Ectodermal cell (in vitro differentiated cells): ENCODE data around the gene ADGRG1.

Experiments
- H3K27ac ChIP-seq: 2 replicates; pipeline ENCODE4 v1.7.0; 2013; ENCODE audit warnings: mild to moderate bottlenecking, low read depth, low read length; ENCODE audit not compliant: insufficient read depth, poor library complexity, severe bottlenecking
- H3K27me3 ChIP-seq: 2 replicates; pipeline ENCODE4 v1.7.0; 2013; ENCODE audit warnings: mild to moderate bottlenecking, low read length; ENCODE audit not compliant: insufficient read depth, control insufficient read depth, poor library complexity, severe bottlenecking
- H3K36me3 ChIP-seq: one replicate; pipeline ENCODE4 v1.7.0; 2013; ENCODE audit warnings: low read length; ENCODE audit not compliant: control insufficient read depth, insufficient read depth
- H3K4me1 ChIP-seq: one replicate; pipeline ENCODE4 v1.7.0; 2013; ENCODE audit warnings: low read length; ENCODE audit not compliant: control insufficient read depth, insufficient read depth
- H3K4me3 ChIP-seq: 2 replicates; pipeline ENCODE4 v1.7.0; 2013; ENCODE audit warnings: low read depth, low read length, control low read depth; ENCODE audit not compliant: insufficient read depth
- H3K9me3 ChIP-seq: 2 replicates; pipeline ENCODE4 v1.7.0; 2013; ENCODE audit warnings: mild to moderate bottlenecking, low read length, moderate library complexity; ENCODE audit not compliant: control insufficient read depth
- whole genome bisulfite sequencing, 2 experiments: methylation state at CpG; one replicate each; pipeline ENCODE4 v1.1.7; 2013; ENCODE audit warnings: missing lambda C conversion rate in 2 of 2; 5-methylcytosine and 5-hydroxymethylcytosine counted together

The ADGRG1 gene

GRCh38 chr16:57636184-57636583, 7.8 kb downstream of the ADGRG1 start:
- Histone ChIP-seq H3K4me3 (no peak overlapping the region), H3K9me3 (no peaks in the 10 kb centered on the region), H3K27ac (no peak overlapping the region), H3K36me3 (no peaks in the 10 kb centered on the region), H3K27me3 (no peaks in the 10 kb centered on the region), H3K4me1 (peaks cover 42% of the 10 kb centered on the region)
- WGBS, 2 experiments = 82 to 85% methylated on average over 5 of the region's 5 CpGs

GRCh38 chr16:57637020-57637419, 8.6 kb downstream of the ADGRG1 start:
- Histone ChIP-seq H3K4me3 (no peak overlapping the region), H3K9me3 (no peaks in the 10 kb centered on the region), H3K4me1 (peaks cover 42% of the 10 kb centered on the region), H3K27me3 (no peaks in the 10 kb centered on the region), H3K27ac (peak overlapping the region; percentile 20), H3K36me3 (no peaks in the 10 kb centered on the region)
- 79 to 80% methylated on average over 8 of the region's 8 CpGs for WGBS, 2 experiments

- H3K9me3 ChIP-seq = no peaks in the 10 kb centered on the region
- WGBS, 2 experiments = 22 to 25% methylated on average over 8 of the region's 8 CpGs
- H3K27ac ChIP-seq = peak overlapping the region; percentile 20
- no peaks in the 10 kb centered on the region for H3K36me3 ChIP-seq
- no peaks in the 10 kb centered on the region for H3K27me3 ChIP-seq
- H3K4me1 ChIP-seq = peaks cover 42% of the 10 kb centered on the region
- no peak overlapping the region for H3K4me3 ChIP-seq
Measured at GRCh38 chr16:57637424-57637823, 9.0 kb downstream of the ADGRG1 start.

GRCh38 chr16:57637965-57638364, 9.5 kb downstream of the ADGRG1 start:
- no peaks in the 10 kb centered on the region for H3K27me3 ChIP-seq
- H3K27ac ChIP-seq = peak overlapping the region; percentile 20
- H3K4me1 ChIP-seq = peaks cover 42% of the 10 kb centered on the region
- WGBS, 2 experiments = 83 to 85% methylated on average over 6 of the region's 6 CpGs
- no peaks in the 10 kb centered on the region for H3K9me3 ChIP-seq
- no peaks in the 10 kb centered on the region for H3K36me3 ChIP-seq
- no peak overlapping the region for H3K4me3 ChIP-seq

- peaks cover 42% of the 10 kb centered on the region for H3K4me1 ChIP-seq
- no peaks in the 10 kb centered on the region for H3K27me3 ChIP-seq
- H3K4me3 ChIP-seq = no peak overlapping the region
- H3K36me3 ChIP-seq = no peaks in the 10 kb centered on the region
- H3K27ac ChIP-seq = no peak overlapping the region
- 89 to 95% methylated on average over 2 of the region's 2 CpGs for WGBS, 2 experiments
- no peaks in the 10 kb centered on the region for H3K9me3 ChIP-seq
Measured at GRCh38 chr16:57638381-57638780, 10.0 kb downstream of the ADGRG1 start.

GRCh38 chr16:57639172-57639887, 10.9 kb downstream of the ADGRG1 start:
- no peaks in the 10 kb centered on the region for H3K27me3 ChIP-seq
- H3K36me3 ChIP-seq = no peaks in the 10 kb centered on the region
- peaks cover 42% of the 10 kb centered on the region for H3K4me1 ChIP-seq
- WGBS, 2 experiments = 22 to 24% methylated on average over 21 to 22 of the region's 23 CpGs
- H3K9me3 ChIP-seq = no peaks in the 10 kb centered on the region
- H3K4me3 ChIP-seq = no peak overlapping the region
- peak overlapping the region; percentile 58 for H3K27ac ChIP-seq

- H3K4me3 ChIP-seq = no peak overlapping the region
- H3K36me3 ChIP-seq = no peaks in the 10 kb centered on the region
- WGBS, 2 experiments = 92 to 95% methylated on average over 9 of the region's 9 CpGs
- no peaks in the 10 kb centered on the region for H3K9me3 ChIP-seq
- peaks cover 42% of the 10 kb centered on the region for H3K4me1 ChIP-seq
- no peak overlapping the region for H3K27ac ChIP-seq
- no peaks in the 10 kb centered on the region for H3K27me3 ChIP-seq
Measured at GRCh38 chr16:57640185-57640584, 11.8 kb downstream of the ADGRG1 start.

GRCh38 chr16:57640612-57641011, 12.2 kb downstream of the ADGRG1 start:
- no peak overlapping the region for H3K27ac ChIP-seq
- H3K4me1 ChIP-seq = peaks cover 41% of the 10 kb centered on the region
- H3K4me3 ChIP-seq = no peak overlapping the region
- 81 to 85% methylated on average over 8 of the region's 8 CpGs for WGBS, 2 experiments
- H3K27me3 ChIP-seq = no peaks in the 10 kb centered on the region
- H3K36me3 ChIP-seq = no peaks in the 10 kb centered on the region
- no peaks in the 10 kb centered on the region for H3K9me3 ChIP-seq

- H3K27me3 ChIP-seq = no peaks in the 10 kb centered on the region
- 76 to 79% methylated on average over 11 of the region's 11 CpGs for WGBS, 2 experiments
- H3K4me1 ChIP-seq = peaks cover 28% of the 10 kb centered on the region
- no peak overlapping the region for H3K27ac ChIP-seq
- no peak overlapping the region for H3K4me3 ChIP-seq
- no peaks in the 10 kb centered on the region for H3K36me3 ChIP-seq
- H3K9me3 ChIP-seq = no peaks in the 10 kb centered on the region
Measured at GRCh38 chr16:57642160-57643135, 14.0 kb downstream of the ADGRG1 start.

GRCh38 chr16:57643147-57643874, 14.9 kb downstream of the ADGRG1 start:
- Histone ChIP-seq H3K4me3 (no peak overlapping the region), H3K4me1 (peaks cover 20% of the 10 kb centered on the region), H3K27ac (no peak overlapping the region), H3K9me3 (no peaks in the 10 kb centered on the region), H3K36me3 (no peaks in the 10 kb centered on the region), H3K27me3 (no peaks in the 10 kb centered on the region)
- 70 to 73% methylated on average over 7 of the region's 7 CpGs for WGBS, 2 experiments
